Urothelium cell line (cell line): ENCODE measurements around the gene NUP210L.
"Not testable (repeated sequence)": the region's sequence is repeated elsewhere in the genome, so short reads cannot be mapped to it uniquely, and the experiment has no call there.

ENCODE experiments used
- DNase-seq: peaks from one replicate; pipeline ENCODE4 v3.0.0; 2011; ENCODE audit warnings: low spot score, mixed read lengths
- FAIRE-seq: peaks from 2 replicates; lab custom pipeline; 2011; peaks lifted over from hg19 to GRCh38; lab: Jason Lieb, UNC

NUP210L gene

GRCh38 chr1:154000420-154000819 lies 154.5 kb downstream of the NUP210L start:
- FAIRE-seq, result no peak
- DNase-seq, result no peak

DNA sequence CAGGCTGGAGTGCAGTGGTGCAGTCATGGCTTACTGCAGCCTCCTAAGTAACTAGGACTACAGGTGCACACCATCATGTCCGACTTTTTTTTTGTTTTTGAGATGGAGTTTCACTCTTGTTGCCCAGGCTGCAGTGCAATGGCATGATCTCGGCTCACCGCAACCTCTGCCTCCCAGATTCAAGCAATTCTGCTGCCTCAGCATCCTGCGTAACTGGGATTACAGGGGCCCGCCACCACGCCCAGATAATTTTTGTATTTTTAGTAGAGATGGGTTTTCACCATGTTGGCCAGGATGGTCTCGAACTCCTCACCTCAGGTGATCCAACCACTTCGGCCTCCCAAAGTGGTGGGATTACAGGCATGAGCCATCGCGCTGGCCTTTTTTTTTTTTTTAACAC lies 158.0 kb downstream of the NUP210L start:
- not testable (repeated sequence) for FAIRE-seq, DNase-seq

- no peak for FAIRE-seq
- no peak for DNase-seq
Observed at GRCh38 chr1:153995640-153996039, 159.2 kb downstream of the NUP210L start.

DNA sequence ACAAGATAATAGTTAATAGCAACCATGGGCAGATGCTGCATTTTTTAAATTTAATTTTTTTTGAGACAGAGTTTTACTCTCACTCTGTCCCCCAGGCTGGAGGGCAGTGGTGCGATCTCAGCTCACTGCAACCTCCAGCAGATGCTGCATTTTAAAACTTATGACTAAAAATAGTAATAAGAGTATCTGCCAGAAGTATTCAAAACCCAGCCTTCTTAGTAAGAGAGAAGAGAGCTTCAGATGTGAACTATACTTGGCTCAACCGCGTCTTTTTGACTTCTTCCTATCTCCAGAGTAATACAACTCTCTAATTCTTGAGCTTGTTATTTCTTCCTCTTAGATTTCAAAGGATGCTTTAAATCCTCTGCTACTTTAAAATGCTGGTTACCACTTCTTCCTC lies 159.7 kb downstream of the NUP210L start:
- FAIRE-seq (no peak), DNase-seq (no peak)

GRCh38 chr1:153991806-153992205 lies 163.1 kb downstream of the NUP210L start:
- DNase-seq (no peak), FAIRE-seq (no peak)

GRCh38 chr1:153991151-153991630 lies 163.7 kb downstream of the NUP210L start:
- DNase-seq, result no peak
- no peak for FAIRE-seq

GRCh38 chr1:153990468-153991150 lies 164.3 kb downstream of the NUP210L start, which contains the start of gene RPS27:
Gene RPS27, plus strand, starts transcription at chr1:153990762. Its CDS starts 35 bp downstream, at chr1:153990797.
- DNase-seq (peak; percentile 95), FAIRE-seq (peak; percentile 17)

DNA sequence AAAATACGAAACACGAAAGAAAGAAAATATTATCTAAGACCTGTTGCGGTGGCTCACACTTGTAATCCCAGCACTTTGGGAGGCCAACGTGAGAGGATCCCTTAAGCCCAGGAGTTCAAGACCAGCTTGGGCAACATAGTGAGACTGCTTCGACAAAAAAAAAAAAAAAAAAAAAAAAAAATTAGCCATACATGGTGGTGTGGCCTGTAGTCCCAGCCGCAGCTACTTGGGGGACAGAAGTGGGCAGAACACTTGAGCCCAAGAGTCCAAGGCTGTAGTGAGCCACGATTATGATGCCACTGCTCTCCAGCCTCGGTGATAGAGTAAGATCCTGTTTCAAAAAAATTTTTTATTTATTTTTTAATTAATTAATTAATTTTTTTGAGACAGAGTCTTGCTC lies 167.3 kb downstream of the NUP210L start:
- no peak for FAIRE-seq

GRCh38 chr1:153985941-153986761 lies 168.7 kb downstream of the NUP210L start, which contains the start of gene RAB13:
Gene RAB13, minus strand, starts transcription at chr1:153986339. Its CDS starts 103 bp downstream, at chr1:153986236.
- FAIRE-seq (no peak), DNase-seq (peak; percentile 94)

More for the DNA sequence above, 167.3 kb downstream of the NUP210L start:
- DNase-seq, result no peak

- DNase-seq, result no peak
- FAIRE-seq, result no peak
Observed at GRCh38 chr1:153985341-153985912, 169.4 kb downstream of the NUP210L start.

GRCh38 chr1:153984123-153984894 lies 170.6 kb downstream of the NUP210L start:
- no peak for DNase-seq
- no peak for FAIRE-seq

- FAIRE-seq, DNase-seq: not testable (repeated sequence)
Observed at GRCh38 chr1:153981735-153982134, 173.1 kb downstream of the NUP210L start.

- FAIRE-seq, DNase-seq: not testable (repeated sequence)
Observed at GRCh38 chr1:153979091-153979490, 175.8 kb downstream of the NUP210L start.

- DNase-seq, result no peak
- no peak for FAIRE-seq
Observed at GRCh38 chr1:153978274-153978909, 176.5 kb downstream of the NUP210L start.

GRCh38 chr1:153977250-153978240 lies 177.3 kb downstream of the NUP210L start, which contains the start of gene JTB:
Gene JTB, minus strand, starts transcription at chr1:153977674. Its CDS starts 422 bp downstream, at chr1:153977252.
- peak; percentile 89 for DNase-seq
- FAIRE-seq, result no peak

DNA sequence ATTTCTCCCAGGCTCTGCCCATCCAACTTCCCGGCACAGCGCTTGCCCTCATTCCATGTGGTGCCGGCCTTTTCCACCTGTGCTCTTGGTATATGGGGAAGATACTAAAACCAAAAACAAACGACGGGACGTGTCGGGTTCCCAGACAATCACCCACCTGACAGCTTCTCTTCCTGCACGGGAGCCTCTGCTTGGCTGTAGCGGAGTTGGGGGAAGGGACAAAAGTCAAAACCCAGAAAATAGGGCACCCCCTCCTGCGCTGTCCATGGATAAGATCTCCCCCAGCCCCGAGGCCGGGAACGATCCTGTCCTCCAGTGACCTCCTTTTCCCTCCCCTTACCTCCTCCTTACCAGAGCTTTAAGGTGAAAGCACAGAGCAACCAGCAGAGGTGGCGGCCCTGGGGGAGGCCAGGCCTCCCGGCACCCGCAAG lies 178.0 kb downstream of the NUP210L start:
- FAIRE-seq (no peak), DNase-seq (no peak)

DNA sequence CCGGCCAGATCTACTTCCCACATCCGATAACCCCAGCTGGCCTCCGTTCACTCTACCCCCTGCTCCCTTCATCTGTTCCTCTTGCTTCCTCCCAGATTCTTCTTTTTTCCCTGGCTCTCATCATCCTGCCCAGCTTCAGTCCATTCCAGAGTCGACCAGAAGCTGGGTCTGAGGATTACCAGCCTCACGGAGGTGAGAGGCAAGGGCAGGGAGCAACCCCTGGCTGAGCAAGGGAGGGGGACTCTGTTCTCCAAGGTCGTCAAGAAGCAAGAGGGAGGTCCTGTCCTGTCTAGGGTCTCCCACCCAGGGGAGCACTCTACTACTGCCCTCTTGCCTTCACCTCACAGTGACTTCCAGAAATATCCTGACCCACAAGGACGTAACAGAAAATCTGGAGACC lies 181.3 kb downstream of the NUP210L start:
- DNase-seq, result no peak
- no peak for FAIRE-seq

DNA sequence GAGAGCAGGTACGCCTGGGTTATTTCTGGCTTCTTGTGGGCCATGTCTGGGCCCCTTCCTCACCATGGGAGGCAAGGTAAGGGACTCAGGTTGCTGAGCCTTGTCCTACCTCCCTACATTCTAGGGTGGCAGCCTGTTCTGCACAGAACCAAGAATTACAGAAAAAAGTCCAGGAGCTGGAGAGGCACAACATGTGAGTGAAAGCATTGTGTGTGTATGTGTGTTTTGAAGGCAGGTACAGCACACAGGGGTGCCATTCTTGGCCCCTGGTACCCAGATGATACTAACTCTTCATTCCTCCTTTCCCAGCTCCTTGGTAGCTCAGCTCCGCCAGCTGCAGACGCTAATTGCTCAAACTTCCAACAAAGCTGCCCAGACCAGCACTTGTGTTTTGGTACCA lies 181.8 kb downstream of the NUP210L start:
- FAIRE-seq (no peak), DNase-seq (no peak)

DNA sequence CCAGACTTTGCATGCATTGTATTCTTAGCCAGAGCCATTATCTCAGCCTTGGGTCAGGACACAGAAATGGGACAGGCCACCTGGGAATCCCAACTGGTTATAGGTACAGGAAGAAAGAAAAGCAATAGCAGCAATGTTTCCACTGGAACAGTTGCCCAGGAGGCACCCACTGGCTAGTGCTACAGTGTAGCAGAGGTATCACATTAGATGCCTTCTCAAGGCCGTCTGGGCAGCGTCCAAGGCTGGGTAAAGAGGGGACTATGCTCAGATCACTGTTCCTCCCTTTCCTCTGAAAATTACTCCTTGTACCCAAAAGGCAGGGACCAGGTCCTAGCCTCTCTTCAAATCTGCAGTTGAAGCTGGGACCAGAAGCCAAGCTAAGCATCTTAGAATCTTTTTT lies 184.5 kb downstream of the NUP210L start:
- DNase-seq, result no peak
- no peak for FAIRE-seq
